ENCODE results near the gene TMEFF2.

DNA sequence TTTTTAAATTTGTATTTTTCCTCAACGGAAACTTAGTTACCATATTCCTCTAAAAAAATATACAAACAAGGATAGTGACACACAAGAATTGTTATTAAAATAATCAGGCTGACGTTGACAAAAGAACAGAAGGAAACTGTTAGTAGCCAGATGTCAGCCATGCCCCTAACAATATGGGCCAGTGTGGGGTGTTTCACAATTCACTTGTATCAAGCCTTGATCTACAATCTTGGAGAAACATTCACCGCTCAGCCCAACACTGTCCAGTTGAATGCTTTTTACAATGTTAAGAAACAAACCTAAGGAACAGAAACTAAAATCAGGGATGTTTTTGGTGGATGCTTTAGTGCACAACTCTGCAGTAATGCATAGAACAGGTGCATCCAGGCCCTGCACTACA is 44.6 kb downstream of the TMEFF2 start:
- no peak for TF ChIP-seq POLR2A (IDR thresholded peaks at IDR 0.05)
- TF ChIP-seq, protein P1, sequence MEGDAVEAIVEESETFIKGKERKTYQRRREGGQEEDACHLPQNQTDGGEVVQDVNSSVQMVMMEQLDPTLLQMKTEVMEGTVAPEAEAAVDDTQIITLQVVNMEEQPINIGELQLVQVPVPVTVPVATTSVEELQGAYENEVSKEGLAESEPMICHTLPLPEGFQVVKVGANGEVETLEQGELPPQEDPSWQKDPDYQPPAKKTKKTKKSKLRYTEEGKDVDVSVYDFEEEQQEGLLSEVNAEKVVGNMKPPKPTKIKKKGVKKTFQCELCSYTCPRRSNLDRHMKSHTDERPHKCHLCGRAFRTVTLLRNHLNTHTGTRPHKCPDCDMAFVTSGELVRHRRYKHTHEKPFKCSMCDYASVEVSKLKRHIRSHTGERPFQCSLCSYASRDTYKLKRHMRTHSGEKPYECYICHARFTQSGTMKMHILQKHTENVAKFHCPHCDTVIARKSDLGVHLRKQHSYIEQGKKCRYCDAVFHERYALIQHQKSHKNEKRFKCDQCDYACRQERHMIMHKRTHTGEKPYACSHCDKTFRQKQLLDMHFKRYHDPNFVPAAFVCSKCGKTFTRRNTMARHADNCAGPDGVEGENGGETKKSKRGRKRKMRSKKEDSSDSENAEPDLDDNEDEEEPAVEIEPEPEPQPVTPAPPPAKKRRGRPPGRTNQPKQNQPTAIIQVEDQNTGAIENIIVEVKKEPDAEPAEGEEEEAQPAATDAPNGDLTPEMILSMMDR (IDR thresholded peaks at IDR 0.05 in 4 of 5, conservative IDR thresholded peaks at IDR 0.05 in 1 of 5), result no peak

Data from gastrocnemius medialis (tissue), 4 donors.